Ramos (cell line): ENCODE results near the gene STK24.

Experiments used
- in situ Hi-C: fragments of 300-500 bp; cut with MboI; formaldehyde crosslinking; loops from one replicate; pipeline ENCODE4 v1.14.3; 2022; ENCODE audit warnings: low sequenced_read_pairs; ENCODE audit not compliant: unreplicated experiment

STK24 gene

DNA sequence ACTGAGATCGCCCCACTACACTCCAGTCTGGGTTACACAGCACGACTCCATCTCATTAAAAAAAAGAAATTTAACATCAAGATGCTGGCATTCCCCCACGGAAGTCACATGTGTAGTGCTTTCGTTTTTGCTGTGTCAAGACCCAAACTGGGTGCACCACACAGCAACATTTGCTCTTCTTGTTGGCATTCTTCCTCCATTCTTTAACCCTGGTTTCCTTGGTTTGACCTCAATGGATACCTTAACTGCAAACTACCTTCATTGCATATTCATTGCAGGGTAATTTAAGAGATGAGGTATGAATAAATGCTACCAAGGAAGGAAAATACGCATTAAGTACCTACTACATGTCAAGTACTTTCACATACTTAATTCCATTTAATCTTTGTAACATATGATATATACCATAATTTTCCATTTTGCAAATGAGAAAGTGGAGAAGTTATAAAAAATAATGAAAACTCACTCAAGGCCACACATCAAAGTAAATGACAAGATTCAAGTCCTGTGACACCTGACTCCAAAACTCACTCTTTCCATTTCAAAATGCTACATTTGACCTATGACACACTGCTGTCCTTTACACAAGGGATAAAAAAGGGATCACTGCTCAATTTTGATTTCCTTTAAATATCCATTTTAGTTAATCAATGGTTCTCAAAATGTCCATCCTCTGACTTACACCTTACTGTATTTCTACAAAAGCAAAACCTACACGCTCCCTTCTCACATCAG lies 59.2 kb downstream of the STK24 start:
- in situ Hi-C loops, result no loop called here

DNA sequence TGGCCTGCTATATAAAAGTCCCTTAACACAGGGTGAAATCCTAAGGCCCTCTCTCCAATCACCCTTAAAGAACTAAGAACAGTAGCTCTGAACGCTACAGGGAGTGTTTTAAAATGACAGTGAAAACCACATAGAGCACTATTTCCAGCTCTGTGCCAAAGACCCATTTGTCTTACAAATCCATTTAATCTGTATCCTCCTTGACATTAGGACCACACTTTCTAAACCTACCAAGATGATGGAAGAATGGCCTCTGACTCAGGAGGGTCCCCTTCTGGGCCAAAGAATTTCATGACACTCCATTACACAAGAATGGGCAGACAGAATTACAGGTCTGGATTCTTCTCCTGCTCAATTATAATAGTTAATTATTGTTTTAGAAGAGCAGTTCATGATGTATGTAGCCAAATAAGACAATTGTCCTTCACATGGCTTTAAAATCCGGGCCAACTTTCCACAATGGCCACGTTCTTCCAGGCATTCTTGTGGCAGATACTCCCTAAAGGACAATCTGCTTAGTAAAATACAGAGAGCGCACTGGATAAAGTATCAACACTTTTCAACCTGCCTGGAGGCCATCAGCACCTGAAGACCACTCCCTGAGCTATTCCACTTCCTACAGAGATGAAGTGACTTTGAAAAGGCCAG lies 61.0 kb downstream of the STK24 start:
- in situ Hi-C loops, result no loop called here

DNA sequence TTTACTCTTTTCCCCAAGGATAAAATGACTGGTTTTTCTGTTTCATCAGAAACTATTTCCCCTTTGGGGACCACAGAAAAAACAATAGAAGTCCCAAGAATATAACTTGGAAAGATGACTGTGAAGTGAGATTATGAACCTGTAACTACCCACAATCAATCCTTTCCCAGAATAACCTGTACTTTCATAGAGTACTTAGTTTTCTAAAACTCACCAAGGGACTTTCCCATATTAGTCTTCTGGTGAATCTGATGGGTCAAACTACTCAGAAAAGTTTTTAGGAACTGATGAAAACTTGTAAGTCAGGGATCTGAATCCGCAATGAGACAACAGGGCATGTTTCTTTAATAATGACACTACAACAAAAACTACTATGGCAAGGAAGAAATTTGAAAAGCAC lies 62.6 kb downstream of the STK24 start:
- in situ Hi-C loops, result no loop called here

DNA sequence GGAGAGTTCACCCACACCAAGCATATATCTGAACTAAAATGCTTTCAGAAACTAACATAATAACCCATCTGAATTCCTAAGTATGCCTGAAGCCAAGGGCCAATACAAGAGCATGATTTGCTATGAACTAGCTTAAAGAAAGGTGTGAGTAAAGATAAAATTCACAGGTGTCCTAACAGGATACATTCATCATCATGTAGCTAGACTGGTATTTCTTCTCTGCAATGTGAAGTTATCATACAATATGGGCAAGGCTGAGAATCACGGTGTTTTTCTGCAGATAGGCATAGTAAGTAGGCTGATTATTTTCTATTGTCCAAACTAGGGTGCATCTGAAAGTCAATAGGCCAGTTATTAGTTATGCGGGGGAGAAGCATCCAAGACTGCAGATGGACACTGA lies 63.1 kb downstream of the STK24 start:
- in situ Hi-C loops, result no loop called here

DNA sequence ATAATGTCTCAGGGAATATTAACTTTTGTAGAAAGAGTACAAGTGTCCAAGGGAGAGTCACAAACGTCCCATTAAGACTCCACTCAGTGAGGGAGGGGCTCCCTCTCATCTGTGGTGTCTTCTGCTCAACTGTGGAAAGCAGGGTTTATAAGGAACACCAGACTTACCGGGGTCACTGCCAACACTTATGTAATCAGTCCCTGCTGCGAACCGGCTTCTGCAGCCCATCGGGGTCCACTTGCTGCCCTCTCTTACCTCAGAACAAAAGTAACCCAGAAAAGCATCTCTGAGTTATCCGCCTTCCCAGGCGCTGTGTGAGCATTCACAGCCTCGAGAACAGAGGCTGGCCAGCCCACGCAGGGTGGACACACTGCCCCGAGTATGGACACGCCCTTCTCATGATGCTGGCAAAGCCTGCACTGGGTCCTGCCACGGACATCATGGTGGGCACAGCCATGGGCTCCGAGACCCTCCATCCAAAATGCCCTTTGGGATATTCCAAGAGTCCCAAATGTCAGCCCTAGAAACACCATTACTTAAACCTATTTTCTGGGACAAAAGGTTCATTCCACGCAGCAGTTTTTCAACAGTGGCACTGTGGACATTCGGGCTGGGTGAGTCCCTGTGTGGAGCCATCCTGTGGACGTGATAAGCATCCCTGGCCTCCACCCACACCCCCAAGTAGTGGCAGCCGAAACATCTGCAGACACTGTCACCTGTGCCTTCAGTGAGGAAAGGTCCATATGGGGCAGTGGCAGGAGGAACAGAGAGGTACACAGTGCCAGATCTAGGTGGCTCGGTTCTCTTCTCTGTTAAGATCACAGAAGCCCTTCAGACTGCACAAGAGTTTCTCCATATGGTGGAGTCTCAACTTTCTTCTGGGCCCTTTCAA lies 63.9 kb downstream of the STK24 start:
- in situ Hi-C loops, result no loop called here

DNA sequence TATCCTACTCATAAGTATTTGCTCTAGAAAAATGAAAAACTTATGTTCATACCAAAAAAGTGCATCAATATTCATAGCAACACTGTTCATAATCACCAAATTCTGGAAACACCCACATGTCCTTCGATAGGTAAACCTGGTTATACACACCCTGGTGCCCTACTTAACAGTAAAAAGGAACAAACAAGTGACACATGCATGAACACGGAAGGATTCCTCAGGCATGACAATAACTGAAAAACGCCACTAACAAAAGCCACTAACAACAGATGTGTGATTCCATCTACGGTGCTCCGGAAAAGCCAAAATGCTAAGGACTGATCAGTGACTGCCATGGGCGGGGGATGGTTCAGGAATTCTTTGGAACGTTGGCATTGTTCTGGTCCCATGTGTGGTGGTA lies 65.5 kb downstream of the STK24 start:
- in situ Hi-C loops, result no loop called here

DNA sequence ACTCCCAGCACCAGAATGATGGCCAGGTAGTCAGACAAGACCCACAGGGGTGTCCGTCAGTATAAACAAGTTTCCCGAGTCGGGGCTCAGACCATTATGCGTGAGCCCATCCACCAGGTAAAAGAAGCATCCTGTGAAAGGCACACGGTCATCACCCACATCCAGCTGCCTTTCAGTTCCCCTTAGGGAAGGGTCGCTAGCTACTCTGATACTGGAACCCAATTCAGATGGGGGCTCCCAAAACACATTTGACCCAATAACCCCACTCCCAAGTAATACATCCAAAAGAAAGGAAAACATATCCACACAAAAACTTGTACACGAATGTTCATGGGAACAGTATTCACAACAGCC lies 66.8 kb downstream of the STK24 start:
- in situ Hi-C loops, result no loop called here

DNA sequence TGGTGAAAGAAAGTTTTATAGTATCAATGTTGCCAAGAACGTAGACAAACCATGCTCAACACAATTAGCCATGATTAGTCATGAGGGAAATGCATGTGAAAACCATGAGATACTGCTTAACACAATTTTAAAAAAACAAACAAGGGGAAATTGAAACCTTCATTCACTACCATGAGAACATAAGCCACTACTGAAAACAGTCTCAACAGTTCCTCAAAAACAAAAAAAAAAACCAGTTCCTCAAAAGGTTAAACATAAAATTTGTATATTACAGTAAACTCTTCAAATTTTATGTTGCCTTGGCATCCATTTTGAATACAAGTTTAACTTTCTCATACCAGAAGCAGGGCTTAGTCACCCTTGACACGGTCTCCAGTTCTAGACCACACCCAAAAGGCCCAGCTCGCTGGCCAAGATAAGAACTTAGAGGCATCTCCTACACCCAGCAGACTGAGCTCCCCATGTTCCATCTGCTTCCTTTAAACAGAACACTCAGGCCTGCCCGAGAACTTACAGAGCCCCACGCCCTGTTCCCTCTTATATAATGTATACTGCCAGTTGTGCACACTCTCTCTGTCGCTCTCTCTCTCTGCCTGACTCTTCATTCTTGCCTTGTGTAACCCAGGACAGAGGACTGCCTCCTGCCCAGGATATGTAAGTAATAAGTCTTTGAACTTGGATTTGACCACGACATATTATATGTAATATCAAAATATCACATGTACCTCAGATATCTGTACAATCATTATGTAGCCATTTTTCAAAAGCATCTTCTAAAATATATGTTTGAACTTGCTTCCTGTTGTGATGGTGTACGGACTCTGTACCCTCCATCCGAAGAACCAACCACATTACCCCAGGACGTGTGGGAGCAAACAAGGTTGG lies 67.4 kb downstream of the STK24 start:
- in situ Hi-C loops, result no loop called here

DNA sequence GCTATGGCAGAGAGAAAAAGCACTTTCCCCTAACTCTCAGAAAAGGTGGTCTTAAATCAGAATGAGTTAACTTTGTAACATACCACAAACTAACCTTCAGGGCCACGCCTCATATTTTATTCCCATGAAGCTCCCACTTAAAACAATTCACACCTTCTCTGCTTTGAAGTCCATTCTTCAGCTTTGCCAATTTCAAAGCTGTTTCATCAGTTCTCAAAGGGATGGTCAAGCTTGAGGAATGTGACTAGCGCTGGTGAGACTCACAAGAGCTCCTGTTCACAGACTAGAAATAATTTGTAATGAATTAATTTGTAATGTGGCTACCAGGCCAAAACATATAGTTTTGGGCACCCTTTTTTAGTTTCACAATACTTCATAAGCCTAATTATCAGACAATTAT lies 68.2 kb downstream of the STK24 start:
- in situ Hi-C loops, result no loop called here

DNA sequence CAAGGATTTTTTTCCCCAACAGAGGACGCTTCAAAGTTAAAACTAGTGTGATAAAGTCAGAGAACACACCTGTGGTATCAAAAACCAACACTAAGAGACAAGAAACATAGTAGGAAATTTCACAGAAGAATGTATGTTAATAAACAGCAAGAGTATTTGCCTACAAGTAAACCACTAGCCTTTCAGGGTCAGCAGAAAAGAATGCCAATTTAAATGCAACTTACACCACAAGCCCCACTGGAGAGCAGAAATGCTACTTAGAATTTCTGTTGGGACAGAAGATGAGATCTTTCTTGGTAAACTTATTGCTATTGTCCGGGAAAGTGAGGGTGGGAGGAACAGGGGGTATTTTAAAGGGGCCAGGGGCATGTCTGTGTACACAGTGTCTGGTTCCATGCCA lies 68.6 kb downstream of the STK24 start:
- in situ Hi-C loops, result no loop called here

DNA sequence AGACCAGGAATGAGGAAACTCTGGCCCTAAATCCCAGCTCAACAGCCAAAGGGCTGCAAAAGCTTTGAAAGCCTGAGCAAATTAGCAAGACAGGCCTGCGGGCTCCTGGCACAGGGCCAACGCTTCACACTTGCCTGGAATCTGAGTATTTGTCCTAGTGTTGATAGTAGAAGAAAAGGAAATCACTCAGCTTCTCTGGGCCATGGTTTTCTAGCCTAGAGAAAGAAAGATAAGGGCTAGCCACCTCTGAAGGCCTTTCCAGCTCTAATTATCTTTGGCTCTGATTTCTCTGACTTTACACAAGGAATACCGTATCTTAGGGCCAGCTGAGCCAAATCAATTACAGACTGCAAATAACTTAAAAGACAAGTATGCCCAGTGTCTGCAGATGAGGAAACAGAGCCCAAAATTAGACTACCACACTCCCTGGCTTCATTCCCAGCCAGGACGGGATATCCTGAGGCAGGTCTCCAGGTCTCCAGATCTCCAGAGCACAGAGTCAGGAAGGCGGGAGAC lies 69.6 kb downstream of the STK24 start:
- in situ Hi-C loops, result no loop called here

DNA sequence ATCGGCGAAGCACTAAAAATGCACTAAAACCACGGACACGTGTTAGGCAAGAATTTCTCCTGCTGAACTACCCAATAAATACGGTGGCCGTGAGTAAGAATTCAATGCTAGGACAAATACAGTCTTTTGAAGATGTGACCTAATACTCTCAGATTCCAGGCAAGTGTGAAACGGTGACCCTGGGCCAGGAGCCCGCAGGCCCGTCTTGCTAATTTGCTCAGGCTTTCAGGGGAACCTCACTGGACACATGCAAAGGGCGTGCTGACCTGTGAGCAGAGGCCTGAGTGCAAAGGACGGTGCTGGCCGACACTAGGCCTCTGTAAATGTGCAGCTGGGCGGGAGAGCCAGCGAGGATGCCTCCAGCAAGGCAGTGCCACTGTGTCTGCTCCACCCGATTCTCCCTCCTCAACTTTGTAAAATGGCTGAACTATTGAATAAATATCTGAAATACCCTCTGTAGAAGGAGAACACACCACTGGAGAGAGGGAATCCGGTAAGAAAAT lies 70.1 kb downstream of the STK24 start:
- in situ Hi-C loops, result no loop called here

DNA sequence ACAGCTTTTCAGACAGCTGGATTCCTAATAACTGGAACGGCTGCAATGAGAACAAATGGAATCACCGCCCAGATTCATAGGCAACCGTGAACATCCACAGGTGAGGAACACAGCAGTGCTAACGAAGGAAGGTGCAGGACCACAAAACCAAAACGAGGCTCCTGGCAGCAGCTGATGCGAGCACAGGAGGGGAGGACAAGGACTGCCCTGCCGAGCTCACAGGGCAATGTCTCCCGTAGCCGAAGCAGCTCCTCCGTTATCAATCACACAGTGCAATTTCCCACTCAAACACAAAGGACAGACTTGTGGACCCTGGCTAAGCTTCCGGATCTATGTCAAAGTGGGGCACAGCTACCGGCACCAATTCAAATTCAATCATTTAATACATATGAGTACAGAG lies 70.6 kb downstream of the STK24 start:
- in situ Hi-C loops, result no loop called here

DNA sequence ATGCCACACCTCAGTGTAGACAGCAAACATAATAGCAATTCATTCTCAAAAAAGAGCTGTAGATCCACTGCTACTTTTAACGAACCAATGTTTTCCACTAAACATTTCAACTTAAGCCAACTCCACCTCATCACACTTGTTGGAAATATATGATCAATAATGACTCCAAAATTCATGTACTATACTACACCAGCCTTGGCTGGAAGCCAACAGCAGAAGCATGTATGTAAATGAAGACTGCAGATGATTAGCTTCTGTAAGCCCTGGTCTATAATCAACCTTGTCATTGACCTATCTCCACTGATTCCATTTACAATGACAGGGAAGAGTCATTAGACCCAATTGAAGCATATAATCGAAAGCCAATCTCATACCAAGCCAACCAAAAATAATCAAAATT lies 71.7 kb downstream of the STK24 start:
- in situ Hi-C loops, result no loop called here

DNA sequence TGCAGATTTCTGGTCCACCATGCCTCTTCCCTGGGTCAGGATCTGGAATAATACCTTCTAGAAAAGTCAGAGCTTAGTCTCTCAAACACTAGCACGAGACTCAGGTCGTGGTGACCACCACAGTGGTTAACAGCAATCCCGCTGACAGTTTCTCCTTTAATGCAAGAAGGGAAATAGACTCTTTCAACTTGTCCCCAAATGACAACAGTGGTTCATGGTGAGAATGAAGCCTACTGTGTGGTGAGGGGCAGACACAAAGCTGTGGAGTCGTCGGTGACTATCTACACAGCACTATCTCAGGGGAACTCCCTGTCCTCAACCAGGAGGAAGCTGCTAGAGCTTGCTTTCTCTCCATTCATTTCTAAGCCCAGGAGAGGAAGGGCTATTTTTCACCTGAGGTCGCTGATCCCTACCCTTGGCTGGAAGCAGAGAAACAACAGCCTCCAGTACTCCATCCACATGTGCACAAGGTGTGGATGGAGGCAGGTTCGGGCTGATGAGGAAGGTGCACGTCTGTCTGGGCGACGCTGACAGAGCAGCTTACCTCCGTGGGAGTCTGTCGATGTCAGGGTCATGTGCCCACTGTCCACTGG lies 72.4 kb downstream of the STK24 start:
- in situ Hi-C loops, result no loop called here

DNA sequence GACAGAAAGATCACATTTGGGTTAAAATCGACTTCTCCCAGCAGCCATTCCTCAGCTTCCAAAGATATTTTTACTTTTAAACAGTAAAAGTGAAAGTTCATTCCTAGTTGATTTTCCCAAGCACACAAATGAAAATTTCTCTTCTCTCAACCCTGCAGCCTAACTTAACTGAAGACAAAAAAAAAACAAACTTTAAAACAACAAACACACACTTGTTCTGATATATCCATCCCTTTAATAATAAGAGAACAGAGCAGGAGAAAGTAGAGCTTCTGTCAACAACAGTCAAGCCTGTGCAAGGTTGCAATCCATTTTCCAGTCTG lies 72.9 kb downstream of the STK24 start:
- in situ Hi-C loops, result no loop called here

DNA sequence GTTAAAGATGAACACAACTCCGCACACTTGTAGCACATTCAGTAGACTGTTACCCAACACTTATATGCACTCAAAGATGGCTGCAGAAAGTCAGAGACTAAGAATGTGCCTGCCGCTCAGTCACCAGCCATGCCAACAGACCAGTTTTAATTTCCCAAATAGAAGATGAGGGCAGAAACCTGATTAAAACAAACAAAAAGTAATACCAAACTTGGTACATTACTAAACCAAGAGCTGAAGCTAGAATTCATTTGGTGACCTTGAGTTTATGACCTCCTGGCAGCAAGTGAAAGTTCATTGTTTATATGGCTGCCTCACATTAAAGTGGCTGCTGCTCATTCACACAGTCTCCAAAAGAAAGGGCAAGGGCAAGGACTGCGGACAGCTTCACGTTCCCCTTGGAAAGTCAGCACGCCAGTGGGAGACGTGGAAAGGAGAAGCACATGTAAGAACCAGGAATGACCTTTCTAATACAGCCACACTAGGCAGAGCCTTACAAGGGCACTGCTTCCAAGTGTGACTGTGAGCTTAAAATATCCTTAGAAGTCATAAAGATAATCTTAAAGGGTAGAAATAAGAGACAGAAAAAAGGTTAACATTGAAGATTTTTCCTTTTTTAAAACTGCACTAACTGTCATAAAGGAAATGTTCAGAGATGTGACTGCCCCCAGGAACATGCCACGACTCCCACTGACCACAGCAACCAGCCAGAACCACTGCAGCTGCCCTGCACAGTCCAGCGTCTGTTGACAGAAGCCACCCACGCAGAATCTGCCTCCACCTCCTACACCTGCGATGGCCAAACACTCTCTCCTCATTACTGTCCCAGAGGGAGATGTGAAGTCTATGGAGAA lies 73.5 kb downstream of the STK24 start:
- in situ Hi-C loops, result no loop called here

DNA sequence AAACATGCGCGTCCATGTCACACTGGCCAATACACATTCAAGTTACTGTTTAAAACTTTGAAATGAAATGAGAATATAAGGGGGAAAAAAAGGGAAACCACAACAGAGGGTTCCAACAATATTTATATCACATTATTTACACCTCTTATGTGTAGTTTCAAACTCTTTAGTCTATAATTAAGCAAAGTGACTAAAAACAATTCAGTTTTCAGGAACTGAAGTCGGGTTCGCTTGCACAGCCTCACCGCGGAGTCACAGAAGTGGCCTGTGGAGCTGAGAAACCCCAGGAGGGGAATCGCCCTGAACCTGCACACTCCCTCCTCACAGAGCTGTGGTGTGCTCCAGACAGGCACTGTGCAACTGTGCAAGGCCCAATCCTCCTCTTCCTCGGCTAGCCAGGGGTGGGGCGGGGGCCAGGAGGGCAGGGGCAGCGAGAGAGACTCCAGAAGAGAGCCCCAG lies 75.9 kb downstream of the STK24 start:
- in situ Hi-C loops, result no loop called here

DNA sequence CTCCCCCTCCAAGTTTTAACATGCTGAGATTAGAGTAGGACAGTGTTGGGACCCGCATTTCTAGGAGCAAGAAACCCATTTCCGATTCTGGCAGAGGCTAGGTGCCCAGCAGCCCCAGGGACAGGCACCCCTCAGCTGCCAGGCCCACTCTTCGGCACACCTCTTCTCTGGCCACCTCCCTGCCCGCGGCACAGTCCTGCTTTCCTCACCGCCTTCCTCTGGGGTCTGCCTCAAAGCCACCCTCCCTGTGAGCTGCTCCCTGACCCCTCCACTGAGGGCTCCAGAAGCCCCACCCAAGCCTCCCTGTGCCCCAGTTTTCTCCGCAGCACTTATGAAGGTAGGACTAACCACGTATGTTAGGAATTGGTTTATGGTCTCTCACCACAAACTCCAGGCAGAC lies 79.9 kb downstream of the STK24 start:
- in situ Hi-C loops, result no loop called here
